ENCODE data around the gene SMNDC1.

The SMNDC1 gene

GRCh38 chr10:110337906-110338305 lies 33.2 kb upstream of the SMNDC1 start:
- H3K27me3 ChIP-seq (ENCODE audit: insufficient read depth, poor library complexity, severe bottlenecking), result no peaks in the 10 kb centered on the region
- no peak for TF ChIP-seq CTCF (IDR thresholded peaks at IDR 0.05; ENCODE audit: poor library complexity, severe bottlenecking)
- no peaks in the 10 kb centered on the region for H3K36me3 ChIP-seq (ENCODE audit: low read depth)
- H3K4me3 ChIP-seq (ENCODE audit: severe bottlenecking), result no peak overlapping the region
- peaks cover 14% of the 10 kb centered on the region for H3K4me1 ChIP-seq (ENCODE audit: insufficient read depth, poor library complexity, severe bottlenecking)
- H3K9me3 ChIP-seq (ENCODE audit: severe bottlenecking), result no peaks in the 10 kb centered on the region
- no peak for ATAC-seq (ENCODE audit: low read depth)
- no peak for DNase-seq (ENCODE audit: low spot score)
- H3K27ac ChIP-seq (ENCODE audit: poor library complexity, severe bottlenecking), result no peak overlapping the region

GRCh38 chr10:110337401-110337800 lies 32.7 kb upstream of the SMNDC1 start:
- Histone ChIP-seq H3K27me3 (ENCODE audit: insufficient read depth, poor library complexity, severe bottlenecking) (no peaks in the 10 kb centered on the region), H3K9me3 (ENCODE audit: severe bottlenecking) (no peaks in the 10 kb centered on the region), H3K36me3 (ENCODE audit: low read depth) (no peaks in the 10 kb centered on the region), H3K4me3 (ENCODE audit: severe bottlenecking) (no peak overlapping the region), H3K4me1 (ENCODE audit: insufficient read depth, poor library complexity, severe bottlenecking) (peaks cover 14% of the 10 kb centered on the region), H3K27ac (ENCODE audit: poor library complexity, severe bottlenecking) (no peak overlapping the region)
- no peak for TF ChIP-seq CTCF (IDR thresholded peaks at IDR 0.05; ENCODE audit: poor library complexity, severe bottlenecking)
- ATAC-seq (ENCODE audit: low read depth), result no peak
- DNase-seq (ENCODE audit: low spot score), result no peak

- ATAC-seq (ENCODE audit: low read depth), result peak; percentile 99
- peak overlapping the region; percentile 61 for H3K27ac ChIP-seq (ENCODE audit: poor library complexity, severe bottlenecking)
- peaks cover 14% of the 10 kb centered on the region for H3K4me1 ChIP-seq (ENCODE audit: insufficient read depth, poor library complexity, severe bottlenecking)
- H3K36me3 ChIP-seq (ENCODE audit: low read depth), result no peaks in the 10 kb centered on the region
- no peaks in the 10 kb centered on the region for H3K9me3 ChIP-seq (ENCODE audit: severe bottlenecking)
- no peak for DNase-seq (ENCODE audit: low spot score)
- peak; percentile 15 for TF ChIP-seq CTCF (IDR thresholded peaks at IDR 0.05; ENCODE audit: poor library complexity, severe bottlenecking)
- no peaks in the 10 kb centered on the region for H3K27me3 ChIP-seq (ENCODE audit: insufficient read depth, poor library complexity, severe bottlenecking)
- H3K4me3 ChIP-seq (ENCODE audit: severe bottlenecking), result no peak overlapping the region
Observed at GRCh38 chr10:110336111-110336721, 31.5 kb upstream of the SMNDC1 start.

- Histone ChIP-seq H3K36me3 (ENCODE audit: low read depth) (no peaks in the 10 kb centered on the region), H3K4me1 (ENCODE audit: insufficient read depth, poor library complexity, severe bottlenecking) (peaks cover 14% of the 10 kb centered on the region), H3K27ac (ENCODE audit: poor library complexity, severe bottlenecking) (peak overlapping the region; percentile 61), H3K27me3 (ENCODE audit: insufficient read depth, poor library complexity, severe bottlenecking) (no peaks in the 10 kb centered on the region), H3K9me3 (ENCODE audit: severe bottlenecking) (peaks cover 6% of the 10 kb centered on the region), H3K4me3 (ENCODE audit: severe bottlenecking) (no peak overlapping the region)
- no peak for TF ChIP-seq CTCF (IDR thresholded peaks at IDR 0.05; ENCODE audit: poor library complexity, severe bottlenecking)
- DNase-seq (ENCODE audit: low spot score) (no peak), ATAC-seq (ENCODE audit: low read depth) (no peak; the same call in 2 of the 3 replicates)
Observed at GRCh38 chr10:110335314-110336064, 30.8 kb upstream of the SMNDC1 start.

Measured in RWPE2 (cell line).